Muscle of back (tissue), 11 donors: ENCODE results near the gene COL16A1. TPM values are rescaled to one million over a fixed set of nuclear protein-coding genes. Genes with fewer than 3 reads are reported as not detected.
A peak's percentile ranks its signal among the peaks of the same experiment; 100 is the strongest.

Source experiments
- DNase-seq, 3 donors: peaks; one replicate each; pipeline versions ENCODE4 v3.0.0 to v3.0.0-alpha.2; 2013
- polyA plus RNA-seq, 10 donors: library from polyadenylated mRNA; unstranded; fragments of 120-200 nt; gene quantifications; one replicate each; pipeline ENCODE4 v1.2.1, GENCODE V29; 2013; ENCODE audit not compliant: insufficient read length in 10 of 10

COL16A1 gene
- polyA plus RNA-seq, 10 donors, result 94.7 to 237 (median 139) TPM

GRCh38 chr1:31650161-31651088, 53.4 kb downstream of the COL16A1 start:
- DNase-seq, result peak in 1 of 3 donors; percentile 71

- no peak for DNase-seq
These were observed 55.0 kb downstream of the COL16A1 start for GRCh38 chr1:31648641-31649357.

- no peak for DNase-seq
These were observed 55.6 kb downstream of the COL16A1 start for GRCh38 chr1:31648190-31648589.

GRCh38 chr1:31647106-31647505, 56.7 kb downstream of the COL16A1 start:
- no peak for DNase-seq

GRCh38 chr1:31646259-31646960, 57.4 kb downstream of the COL16A1 start:
- no peak for DNase-seq

GRCh38 chr1:31645274-31645568, 58.6 kb downstream of the COL16A1 start:
- DNase-seq, result no peak

- peak; percentile 98 to 99 (median 99) for DNase-seq
These were observed 59.1 kb downstream of the COL16A1 start, which contains the start of gene PEF1 for GRCh38 chr1:31644560-31645273. Gene PEF1 (minus strand): TSS chr1:31644876. CDS start chr1:31644864, 12 bp downstream.

GRCh38 chr1:31643976-31644559, 59.7 kb downstream of the COL16A1 start:
- no peak for DNase-seq

- DNase-seq, result no peak
These were observed 60.9 kb downstream of the COL16A1 start for GRCh38 chr1:31642897-31643296.

- no peak for DNase-seq
These were observed 61.5 kb downstream of the COL16A1 start for GRCh38 chr1:31642366-31642765.

GRCh38 chr1:31640964-31641363, 62.9 kb downstream of the COL16A1 start:
- DNase-seq, result no peak

GRCh38 chr1:31640179-31640578, 63.6 kb downstream of the COL16A1 start:
- no peak for DNase-seq

GRCh38 chr1:31639543-31639942, 64.3 kb downstream of the COL16A1 start:
- no peak for DNase-seq

GRCh38 chr1:31637915-31638673, 65.7 kb downstream of the COL16A1 start:
- DNase-seq, result no peak

- DNase-seq, result no peak
These were observed 70.7 kb downstream of the COL16A1 start for GRCh38 chr1:31633117-31633516.

- DNase-seq, result no peak
These were observed 71.2 kb downstream of the COL16A1 start for GRCh38 chr1:31632649-31633048.

GRCh38 chr1:31628931-31629556, 74.8 kb downstream of the COL16A1 start:
- DNase-seq, result no peak

- peak in 2 of 3 donors; percentile 32 to 42 for DNase-seq
These were observed 75.8 kb downstream of the COL16A1 start for GRCh38 chr1:31627930-31628559.

GRCh38 chr1:31627301-31627929, 76.4 kb downstream of the COL16A1 start:
- DNase-seq, result no peak
